OCI-LY7 (cell line): ENCODE data around the gene KLK13. TPM values are rescaled to one million over a fixed set of nuclear protein-coding genes. Genes with fewer than 3 reads are reported as not detected.

Experiments used
- BruUV-seq: library from RNA; stranded (reverse); fragments of 400-500 nt; replicated peaks from 2 replicates; lab custom pipeline; 2021; lab: Mats Ljungman, UMichigan
- CTCF ChIA-PET: fragments of 300-600 bp; sonication (Branson Sonifier 250); formaldehyde crosslinking; loops from one replicate; lab custom pipeline; 2022; ENCODE audit warnings: antibody characterized with exemption; ENCODE audit not compliant: unreplicated experiment; lab: Charles Lee
- POLR2A ChIA-PET: fragments of 300-600 bp; sonication (Branson Sonifier 250); formaldehyde crosslinking; loops from one replicate; lab custom pipeline; 2022; ENCODE audit warnings: antibody characterized with exemption; lab: Charles Lee
- DNase-seq: peaks from one replicate; pipeline ENCODE4 v3.0.0-alpha.2; 2015; ENCODE audit warnings: low spot score
- H2AFZ ChIP-seq: fragments of 200-600 bp; sonication (generic), shearing (Covaris generic); 2 replicates; pipeline ENCODE4 v1.6.1; 2014; ENCODE audit warnings: mild to moderate bottlenecking, antibody characterized with exemption, low read length, moderate library complexity
- H3K27ac ChIP-seq: fragments of 200-600 bp; sonication (generic); 2 replicates; pipeline ENCODE4 v1.5.1; 2014; ENCODE audit warnings: mixed run types, low read depth, mild to moderate bottlenecking, moderate library complexity, low read length, inconsistent platforms; ENCODE audit not compliant: poor library complexity, severe bottlenecking
- H3K36me3 ChIP-seq: fragments of 200-600 bp; sonication (generic); 2 replicates; pipeline ENCODE4 v1.6.1; 2014; ENCODE audit warnings: mild to moderate bottlenecking, antibody characterized with exemption, low read length, moderate library complexity, mixed read lengths; ENCODE audit not compliant: insufficient read depth
- H3K4me1 ChIP-seq: fragments of 200-600 bp; sonication (generic); 2 replicates; pipeline ENCODE4 v1.5.1; 2014; ENCODE audit warnings: mild to moderate bottlenecking, low read length; ENCODE audit not compliant: insufficient read depth, poor library complexity, severe bottlenecking
- H3K4me2 ChIP-seq: fragments of 200-600 bp; sonication (generic); 2 replicates; pipeline ENCODE4 v1.6.1; 2014; ENCODE audit warnings: mild to moderate bottlenecking, low read length
- H3K4me3 ChIP-seq: fragments of 200-600 bp; sonication (generic); 2 replicates; pipeline ENCODE4 v1.5.1; 2014; ENCODE audit warnings: mild to moderate bottlenecking, low read depth, low read length; ENCODE audit not compliant: poor library complexity, severe bottlenecking
- H3K79me2 ChIP-seq: fragments of 200-600 bp; sonication (generic); 2 replicates; pipeline ENCODE4 v1.6.1; 2016; ENCODE audit warnings: low read depth, mild to moderate bottlenecking, low read length, moderate library complexity, mixed read lengths; ENCODE audit not compliant: insufficient read depth
- H3K9me2 ChIP-seq: fragments of 200-600 bp; sonication (generic); 2 replicates; pipeline ENCODE4 v1.6.1; 2016; ENCODE audit warnings: mild to moderate bottlenecking, low read length, mixed read lengths; ENCODE audit not compliant: insufficient read depth
- H3K9me3 ChIP-seq: fragments of 200-600 bp; sonication (generic); 2 replicates; pipeline ENCODE4 v1.6.1; 2014; ENCODE audit warnings: mild to moderate bottlenecking, mixed run types, low read length, mixed read lengths
- H4K20me1 ChIP-seq: fragments of 200-600 bp; sonication (generic); 2 replicates; pipeline ENCODE4 v1.6.1; 2014; ENCODE audit warnings: mild to moderate bottlenecking, antibody characterized with exemption, low read length, moderate library complexity, mixed read lengths; ENCODE audit not compliant: insufficient read depth
- CTCF ChIP-seq: fragments of 200-600 bp; sonication (generic); conservative IDR thresholded peaks from 2 replicates; pipeline ENCODE4 v1.5.1; 2014; ENCODE audit warnings: mild to moderate bottlenecking, antibody characterized with exemption, low read length, moderate library complexity, mixed read lengths
- EZH2phosphoT487 ChIP-seq: fragments of 200-600 bp; sonication (generic); IDR thresholded peaks from 2 replicates; pipeline ENCODE4 v1.6.1; 2018; ENCODE audit warnings: low read depth, borderline replicate concordance, mild to moderate bottlenecking, mixed run types, antibody characterized with exemption, low read length, moderate library complexity, mixed read lengths
- intact Hi-C: fragments of 100-400 bp; cut with micrococcal nuclease; formaldehyde crosslinking; loops from one replicate; pipeline ENCODE4 v1.10.0; 2022; ENCODE audit not compliant: unreplicated experiment
- total RNA-seq, 2 experiments: library from RNA; depleted of rRNA in 1 of 2; stranded (reverse); fragments of >200 nt in 1 of 2; shearing (Covaris generic) in 1 of 2; gene quantifications; 2 replicates each; pipeline ENCODE4 v1.2.3, GENCODE V29; 2014 to 2022

KLK13 gene
- total RNA-seq, 2 experiments from 2014 or later = not detected

GRCh38 chr19:51055866-51056265, 9.0 kb downstream of the KLK13 start:
- Histone ChIP-seq H3K9me2 (no peaks in the 10 kb centered on the region), H4K20me1 (no peaks in the 10 kb centered on the region), H3K9me3 (no peaks in the 10 kb centered on the region), H3K36me3 (no peaks in the 10 kb centered on the region), H3K4me1 (no peaks in the 10 kb centered on the region), H3K27ac (no peak overlapping the region), H3K4me2 (no peak overlapping the region), H3K79me2 (no peaks in the 10 kb centered on the region), H2AFZ (no peak overlapping the region), H3K4me3 (no peak overlapping the region)
- no TSS peak for BruUV-seq
- no peak for DNase-seq
- ChIA-PET CTCF (no interaction called here), POLR2A (no interaction called here)
- intact Hi-C loops = no loop called here
- TF ChIP-seq EZH2phosphoT487 (no peak), CTCF (no peak)

- H3K9me2 ChIP-seq = no peaks in the 10 kb centered on the region
- ChIA-PET POLR2A (no interaction called here), CTCF (no interaction called here)
- no peaks in the 10 kb centered on the region for H3K79me2 ChIP-seq
- no peak for TF ChIP-seq EZH2phosphoT487
- no peak for TF ChIP-seq CTCF
- no peak overlapping the region for H3K4me3 ChIP-seq
- H2AFZ ChIP-seq = no peak overlapping the region
- no peaks in the 10 kb centered on the region for H4K20me1 ChIP-seq
- no peak for DNase-seq
- no peaks in the 10 kb centered on the region for H3K36me3 ChIP-seq
- intact Hi-C loops = no loop called here
- H3K27ac ChIP-seq = no peak overlapping the region
- H3K9me3 ChIP-seq = no peaks in the 10 kb centered on the region
- no peaks in the 10 kb centered on the region for H3K4me1 ChIP-seq
- BruUV-seq = no TSS peak
- H3K4me2 ChIP-seq = no peak overlapping the region
Measured at GRCh38 chr19:51047031-51047335, 17.9 kb downstream of the KLK13 start.

- CTCF ChIA-PET = no interaction called here
- BruUV-seq = no TSS peak
- no peak for TF ChIP-seq EZH2phosphoT487
- TF ChIP-seq CTCF = no peak
Measured at GRCh38 chr19:51044327-51044726, 20.6 kb downstream of the KLK13 start.

More at GRCh38 chr19:51044327-51044726, 20.6 kb downstream of the KLK13 start:
- Histone ChIP-seq H3K27ac (no peak overlapping the region), H3K79me2 (no peaks in the 10 kb centered on the region), H2AFZ (no peak overlapping the region), H3K4me2 (no peak overlapping the region), H3K9me3 (no peaks in the 10 kb centered on the region), H4K20me1 (no peaks in the 10 kb centered on the region), H3K4me1 (no peaks in the 10 kb centered on the region), H3K9me2 (no peaks in the 10 kb centered on the region), H3K4me3 (no peak overlapping the region), H3K36me3 (no peaks in the 10 kb centered on the region)
- intact Hi-C loops = no loop called here
- POLR2A ChIA-PET = no interaction called here
- no peak for DNase-seq
